Fibroblast of villous mesenchyme (primary cell): ENCODE results near the gene E2F8. TPM values are rescaled to one million over a fixed set of nuclear protein-coding genes. Genes with fewer than 3 reads are reported as not detected.

Experiments used
- DNase-seq: peaks from one replicate; pipeline ENCODE4 v3.0.0-alpha.2; 2010; ENCODE audit warnings: low read depth
- H3K4me3 ChIP-seq: 2 replicates; pipeline ENCODE4 v1.5.1; 2011; ENCODE audit warnings: low read depth, mild to moderate bottlenecking, low read length
- CTCF ChIP-seq: IDR thresholded peaks from 2 replicates; pipeline ENCODE4 v1.5.1; 2012; ENCODE audit warnings: low read depth, mild to moderate bottlenecking, low read length; ENCODE audit not compliant: insufficient read depth
- total RNA-seq: library from RNA; depleted of rRNA; stranded (reverse); fragments of >200 nt; gene quantifications from 2 replicates; pipeline ENCODE4 v1.2.3, GENCODE V29; 2012

Gene E2F8
- total RNA-seq, 1 donor = 2.2 TPM

- H3K4me3 ChIP-seq = no peak overlapping the region
- no peak for DNase-seq
- no peak for TF ChIP-seq CTCF
These were observed 64.0 kb downstream of the E2F8 start for GRCh38 chr11:19176629-19177186.

Other genes with a start within 250 kb of the E2F8 start
- not detected in 2 replicates for gene MRGPRX2, start 180.2 kb downstream of the E2F8 start, total RNA-seq
- gene ZDHHC13, start 123.8 kb downstream of the E2F8 start, total RNA-seq = 10.6 and 20.3 TPM in 2 replicates
- not detected in 2 replicates for gene CSRP3, start 39.0 kb downstream of the E2F8 start, total RNA-seq